NB4 (cell line): Measurements from ENCODE around the gene TCF25.

Experiments used
- POLR2A ChIP-seq: IDR thresholded peaks from 2 replicates; pipeline ENCODE4 v1.6.1; 2011; ENCODE audit warnings: mild to moderate bottlenecking; ENCODE audit not compliant: insufficient read length; ENCODE audit errors: extremely low read depth
- TF ChIP-seq, protein P1 (sequence below): IDR thresholded peaks from one replicate; pipeline ENCODE4 v1.5.1; 2012; ENCODE audit warnings: low read depth, low read length
- TF ChIP-seq, protein P2 (sequence below): IDR thresholded peaks from 2 replicates; pipeline ENCODE4 v1.6.1; 2011; ENCODE audit warnings: low read depth, low read length

DNA sequence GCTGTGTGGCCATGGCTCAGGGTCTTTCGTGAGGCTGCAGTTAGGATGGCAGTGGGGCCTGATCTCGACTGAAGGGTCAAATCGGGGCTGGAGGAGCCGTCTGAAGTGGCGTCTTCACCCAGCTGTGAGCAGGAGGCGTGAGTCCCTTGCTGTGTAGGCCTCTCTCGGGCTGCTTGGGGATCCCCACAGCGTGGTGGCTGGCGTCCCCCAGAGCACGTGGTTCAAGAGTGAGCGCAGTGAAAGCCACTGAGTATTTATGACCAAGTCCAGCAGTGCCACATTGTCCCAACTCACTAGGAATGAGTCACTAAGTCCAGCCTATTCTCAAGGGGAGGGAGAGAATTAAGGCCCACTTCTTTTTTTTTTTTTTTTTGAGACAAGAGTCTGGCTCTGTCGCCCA is 11.7 kb upstream of the TCF25 start:
- TF ChIP-seq, protein P1, sequence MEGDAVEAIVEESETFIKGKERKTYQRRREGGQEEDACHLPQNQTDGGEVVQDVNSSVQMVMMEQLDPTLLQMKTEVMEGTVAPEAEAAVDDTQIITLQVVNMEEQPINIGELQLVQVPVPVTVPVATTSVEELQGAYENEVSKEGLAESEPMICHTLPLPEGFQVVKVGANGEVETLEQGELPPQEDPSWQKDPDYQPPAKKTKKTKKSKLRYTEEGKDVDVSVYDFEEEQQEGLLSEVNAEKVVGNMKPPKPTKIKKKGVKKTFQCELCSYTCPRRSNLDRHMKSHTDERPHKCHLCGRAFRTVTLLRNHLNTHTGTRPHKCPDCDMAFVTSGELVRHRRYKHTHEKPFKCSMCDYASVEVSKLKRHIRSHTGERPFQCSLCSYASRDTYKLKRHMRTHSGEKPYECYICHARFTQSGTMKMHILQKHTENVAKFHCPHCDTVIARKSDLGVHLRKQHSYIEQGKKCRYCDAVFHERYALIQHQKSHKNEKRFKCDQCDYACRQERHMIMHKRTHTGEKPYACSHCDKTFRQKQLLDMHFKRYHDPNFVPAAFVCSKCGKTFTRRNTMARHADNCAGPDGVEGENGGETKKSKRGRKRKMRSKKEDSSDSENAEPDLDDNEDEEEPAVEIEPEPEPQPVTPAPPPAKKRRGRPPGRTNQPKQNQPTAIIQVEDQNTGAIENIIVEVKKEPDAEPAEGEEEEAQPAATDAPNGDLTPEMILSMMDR, result no peak
- no peak for TF ChIP-seq POLR2A
- TF ChIP-seq, protein P2, sequence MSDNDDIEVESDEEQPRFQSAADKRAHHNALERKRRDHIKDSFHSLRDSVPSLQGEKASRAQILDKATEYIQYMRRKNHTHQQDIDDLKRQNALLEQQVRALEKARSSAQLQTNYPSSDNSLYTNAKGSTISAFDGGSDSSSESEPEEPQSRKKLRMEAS, result no peak
